Suprapubic skin (tissue), 4 donors: Measurements from ENCODE around the gene EVX1. TPM values are rescaled to one million over a fixed set of nuclear protein-coding genes. Genes with fewer than 3 reads are reported as not detected.

ENCODE experiments used
- DNase-seq, 2 donors: peaks; one replicate each; pipeline ENCODE4 v3.0.0-alpha.2; 2019; ENCODE audit warnings: low spot score in 2 of 2
- H3K27ac ChIP-seq: fragments of 200-600 bp; sonication (generic); one replicate; pipeline ENCODE4 v1.5.1; 2019
- H3K27me3 ChIP-seq: fragments of 200-600 bp; sonication (generic); one replicate; pipeline ENCODE4 v1.5.1; 2019
- H3K36me3 ChIP-seq: fragments of 200-600 bp; sonication (generic); one replicate; pipeline ENCODE4 v1.5.1; 2019
- H3K4me1 ChIP-seq: fragments of 200-600 bp; sonication (generic); one replicate; pipeline ENCODE4 v1.5.1; 2019
- H3K4me3 ChIP-seq: fragments of 200-600 bp; sonication (generic); one replicate; pipeline ENCODE4 v1.5.1; 2019; ENCODE audit warnings: mild to moderate bottlenecking
- H3K9me3 ChIP-seq: fragments of 200-600 bp; sonication (generic); one replicate; pipeline ENCODE4 v1.5.1; 2019
- EP300 ChIP-seq: sonication (generic); formaldehyde crosslinking; IDR thresholded peaks from one replicate; pipeline ENCODE4 v1.6.1; 2017; ENCODE audit warnings: antibody characterized with exemption
- POLR2A ChIP-seq, 2 donors: fragments of 450-650 bp; IDR thresholded peaks; one replicate each; pipeline ENCODE4 v1.6.1; 2017; ENCODE audit warnings: antibody characterized with exemption in 2 of 2, mild to moderate bottlenecking in 2 of 2, moderate library complexity in 2 of 2
- POLR2AphosphoS5 ChIP-seq, 3 donors: sonication (generic); formaldehyde crosslinking; IDR thresholded peaks; one replicate each; pipeline ENCODE4 v1.6.1; 2017; ENCODE audit warnings: antibody characterized with exemption in 3 of 3
- WGBS: methylation state at CpG from one replicate; pipeline ENCODE4 v1.1.5; 2018; 5-methylcytosine and 5-hydroxymethylcytosine counted together
- total RNA-seq, 4 donors: library from RNA; depleted of rRNA; stranded (reverse); fragments of >200 nt; gene quantifications; one replicate each; pipeline ENCODE4 v1.1.0, GENCODE V29; 2016
- TF ChIP-seq, protein P1 (sequence below), 2 donors: fragments of 200-600 bp in 1 of 2; fragments of 450-650 bp in 1 of 2; sonication (generic) in 1 of 2; IDR thresholded peaks; one replicate each; pipeline ENCODE4 v1.5.1; 2016 to 2019; ENCODE audit warnings: antibody characterized with exemption in 2 of 2, mild to moderate bottlenecking in 1 of 2, moderate library complexity in 1 of 2

EVX1 gene
- total RNA-seq, 4 donors from 2014 or later = not detected

DNA sequence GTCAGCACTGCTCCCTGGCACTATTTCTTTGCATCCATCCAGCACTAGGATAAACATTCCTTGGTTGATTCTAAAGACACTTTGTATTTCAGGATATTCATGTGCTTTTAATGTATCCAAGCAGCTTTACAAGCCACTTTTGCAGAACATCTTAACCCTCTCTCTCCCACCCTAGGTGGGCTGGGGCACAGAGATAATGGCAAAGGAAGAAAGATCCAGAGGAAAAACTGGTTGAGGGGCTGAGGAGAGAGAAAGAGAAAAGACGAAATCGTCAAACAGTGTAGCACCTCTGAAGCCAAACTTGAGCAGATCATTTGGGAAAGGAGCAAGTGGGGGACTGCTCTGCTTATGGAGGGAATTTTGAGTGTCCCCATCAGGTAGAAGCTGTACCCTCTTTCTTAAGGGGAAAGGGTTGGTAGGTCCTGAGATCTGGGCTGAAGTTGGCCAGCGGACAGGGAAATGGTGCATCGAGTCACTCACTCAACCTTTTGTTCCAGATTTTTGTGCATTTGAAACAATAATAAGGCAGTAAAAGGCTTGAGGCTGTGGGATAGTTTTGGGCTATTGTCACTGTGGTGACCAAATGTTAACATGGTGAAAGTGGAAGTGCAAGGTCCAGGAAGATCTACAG lies 38.5 kb upstream of the EVX1 start:
- no peak for TF ChIP-seq POLR2A (IDR thresholded peaks at IDR 0.05)
- TF ChIP-seq POLR2AphosphoS5 (IDR thresholded peaks at IDR 0.05) = no peak
- no peak for TF ChIP-seq EP300
- TF ChIP-seq, protein P1, sequence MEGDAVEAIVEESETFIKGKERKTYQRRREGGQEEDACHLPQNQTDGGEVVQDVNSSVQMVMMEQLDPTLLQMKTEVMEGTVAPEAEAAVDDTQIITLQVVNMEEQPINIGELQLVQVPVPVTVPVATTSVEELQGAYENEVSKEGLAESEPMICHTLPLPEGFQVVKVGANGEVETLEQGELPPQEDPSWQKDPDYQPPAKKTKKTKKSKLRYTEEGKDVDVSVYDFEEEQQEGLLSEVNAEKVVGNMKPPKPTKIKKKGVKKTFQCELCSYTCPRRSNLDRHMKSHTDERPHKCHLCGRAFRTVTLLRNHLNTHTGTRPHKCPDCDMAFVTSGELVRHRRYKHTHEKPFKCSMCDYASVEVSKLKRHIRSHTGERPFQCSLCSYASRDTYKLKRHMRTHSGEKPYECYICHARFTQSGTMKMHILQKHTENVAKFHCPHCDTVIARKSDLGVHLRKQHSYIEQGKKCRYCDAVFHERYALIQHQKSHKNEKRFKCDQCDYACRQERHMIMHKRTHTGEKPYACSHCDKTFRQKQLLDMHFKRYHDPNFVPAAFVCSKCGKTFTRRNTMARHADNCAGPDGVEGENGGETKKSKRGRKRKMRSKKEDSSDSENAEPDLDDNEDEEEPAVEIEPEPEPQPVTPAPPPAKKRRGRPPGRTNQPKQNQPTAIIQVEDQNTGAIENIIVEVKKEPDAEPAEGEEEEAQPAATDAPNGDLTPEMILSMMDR (IDR thresholded peaks at IDR 0.05) = no peak
- peaks cover 38% of the 10 kb centered on the region for H3K4me1 ChIP-seq
- DNase-seq = peak in 1 of 2 donors; percentile 31
- H3K27ac ChIP-seq = no peak overlapping the region
- H3K9me3 ChIP-seq = no peaks in the 10 kb centered on the region
- no peaks in the 10 kb centered on the region for H3K36me3 ChIP-seq
- WGBS = 52% methylated on average over 4 of the region's 4 CpGs
- peaks cover 99% of the 10 kb centered on the region for H3K27me3 ChIP-seq
- no peak overlapping the region for H3K4me3 ChIP-seq

DNA sequence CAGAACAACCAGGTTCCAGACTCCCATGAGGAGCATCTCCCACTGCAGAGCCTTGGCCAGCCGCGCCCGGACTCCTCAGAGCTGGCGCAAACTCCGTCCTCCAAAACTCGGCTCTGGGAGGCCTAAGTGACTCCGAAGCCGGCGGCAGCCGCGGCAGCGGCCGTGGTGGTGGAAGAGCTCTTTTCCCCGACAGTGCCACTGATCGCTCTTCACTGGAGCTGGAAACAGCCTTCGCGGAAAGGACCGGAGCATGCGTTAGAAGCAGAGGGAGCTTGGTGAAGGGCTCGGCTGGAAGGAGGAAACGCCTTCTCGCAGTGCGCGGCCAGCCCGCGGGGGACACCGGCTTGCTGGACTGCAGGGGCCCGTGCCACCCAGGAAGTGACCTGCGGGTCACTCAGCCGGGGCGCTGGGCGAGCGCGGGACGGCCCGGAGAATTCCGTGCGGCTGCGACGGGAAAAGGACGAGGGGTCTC lies 37.7 kb upstream of the EVX1 start:
- H3K27me3 ChIP-seq = peaks cover 100% of the 10 kb centered on the region
- H3K9me3 ChIP-seq = no peaks in the 10 kb centered on the region
- H3K27ac ChIP-seq = no peak overlapping the region
- H3K4me3 ChIP-seq = peak overlapping the region; percentile 34
- DNase-seq = peak in 1 of 2 donors; percentile 81
- WGBS = 6% methylated on average over 37 of the region's 41 CpGs
- H3K36me3 ChIP-seq = no peaks in the 10 kb centered on the region
- TF ChIP-seq EP300 (no peak), POLR2A (IDR thresholded peaks at IDR 0.05) (no peak), POLR2AphosphoS5 (IDR thresholded peaks at IDR 0.05) (no peak)
- TF ChIP-seq, protein P1 (IDR thresholded peaks at IDR 0.05) = no peak
- peaks cover 34% of the 10 kb centered on the region for H3K4me1 ChIP-seq

DNA sequence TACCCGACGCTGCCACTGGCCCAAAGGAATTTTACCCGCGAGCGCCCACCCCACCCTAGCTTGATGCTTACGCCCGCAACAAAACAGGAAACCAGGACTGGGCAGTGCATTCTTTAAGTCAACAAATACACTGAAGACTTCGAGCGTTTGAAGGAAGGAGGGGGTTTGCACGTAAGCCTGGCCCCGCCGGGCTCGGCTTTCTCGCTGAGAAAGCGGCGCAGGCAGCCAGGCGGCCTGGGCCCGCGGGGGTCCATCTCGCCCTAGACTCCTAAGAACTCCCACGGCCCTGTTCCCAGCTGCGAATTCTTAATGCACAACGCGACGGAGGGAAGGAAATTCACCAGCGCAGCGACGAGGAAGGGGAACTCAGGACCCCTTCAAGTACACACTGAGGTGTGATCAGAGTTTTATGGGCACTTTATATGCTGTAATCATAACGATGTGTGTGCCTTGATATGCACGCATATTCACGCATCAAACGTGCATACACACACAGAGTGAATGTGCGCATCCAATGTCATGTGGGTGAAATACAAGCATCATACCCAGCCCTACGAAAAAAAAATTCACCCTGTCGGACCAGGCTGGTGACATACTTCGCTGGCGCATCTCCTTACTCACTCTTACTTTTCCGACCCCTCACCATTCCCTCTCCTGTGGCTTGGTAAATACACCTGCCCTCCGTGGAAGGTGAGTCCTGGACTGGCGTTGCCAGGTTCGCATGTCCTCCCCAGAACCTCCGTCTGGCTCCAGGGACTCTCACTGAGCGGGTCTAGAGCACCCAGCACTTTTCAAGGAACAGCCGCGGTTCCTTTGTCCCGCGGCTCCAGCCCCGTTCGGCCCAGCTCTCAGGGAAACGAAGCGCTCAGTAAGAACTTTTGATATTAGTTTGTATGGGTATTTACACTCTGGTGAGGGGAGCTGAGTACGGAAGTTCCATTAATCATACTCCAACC lies 37.0 kb upstream of the EVX1 start:
- peaks cover 29% of the 10 kb centered on the region for H3K4me1 ChIP-seq
- WGBS = 17% methylated on average over 47 of the region's 52 CpGs
- H3K27ac ChIP-seq = no peak overlapping the region
- DNase-seq = no peak
- H3K27me3 ChIP-seq = peaks cover 100% of the 10 kb centered on the region
- no peaks in the 10 kb centered on the region for H3K9me3 ChIP-seq
- TF ChIP-seq, protein P1 (IDR thresholded peaks at IDR 0.05) = no peak
- TF ChIP-seq EP300 (no peak), POLR2AphosphoS5 (IDR thresholded peaks at IDR 0.05) (no peak), POLR2A (IDR thresholded peaks at IDR 0.05) (no peak)
- no peaks in the 10 kb centered on the region for H3K36me3 ChIP-seq
- peak overlapping the region; percentile 34 for H3K4me3 ChIP-seq

DNA sequence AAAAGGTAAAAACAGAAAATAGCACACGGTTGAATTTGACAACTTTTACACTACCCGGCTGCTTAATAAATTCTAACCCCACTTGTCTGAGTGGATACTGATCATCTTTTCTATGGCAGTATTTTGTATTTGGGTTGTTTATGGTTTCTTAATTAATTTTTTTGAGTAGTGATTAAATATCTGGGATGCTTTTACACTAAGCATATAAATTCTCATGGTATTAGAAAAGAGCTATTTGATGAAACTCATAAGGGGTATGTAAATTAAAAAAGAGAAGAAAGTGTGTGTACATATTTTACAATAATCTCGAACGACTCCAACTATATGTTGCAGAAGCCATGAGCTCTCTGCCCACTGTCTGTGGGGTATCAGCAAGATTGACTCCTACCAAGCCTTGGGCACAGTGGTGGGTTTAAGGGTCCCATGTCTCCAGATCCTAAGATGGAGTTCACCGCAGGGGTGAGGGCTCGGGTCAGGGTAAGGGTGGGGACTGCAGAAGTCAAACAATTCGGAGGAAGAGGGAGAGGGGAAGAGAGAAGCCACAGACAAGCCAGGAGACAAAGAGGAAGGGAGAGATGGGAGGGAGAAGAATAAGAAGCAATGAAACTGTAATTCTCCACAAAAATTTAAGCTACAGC lies 35.1 kb upstream of the EVX1 start:
- Histone ChIP-seq H3K4me1 (peaks cover 19% of the 10 kb centered on the region), H3K9me3 (no peaks in the 10 kb centered on the region), H3K4me3 (no peak overlapping the region), H3K27ac (no peak overlapping the region), H3K36me3 (no peaks in the 10 kb centered on the region), H3K27me3 (peaks cover 100% of the 10 kb centered on the region)
- no peak for DNase-seq
- TF ChIP-seq POLR2AphosphoS5 (IDR thresholded peaks at IDR 0.05) (no peak), EP300 (no peak), POLR2A (IDR thresholded peaks at IDR 0.05) (no peak)
- TF ChIP-seq, protein P1 (IDR thresholded peaks at IDR 0.05) = no peak
- WGBS = 62% methylated on average over 7 of the region's 7 CpGs
